KMS-11 (cell line): ENCODE measurements around the gene DNMT3L.

Experiments
- H2AFZ ChIP-seq: fragments of 200-600 bp; sonication (generic); 2 replicates; pipeline ENCODE4 v1.6.1; 2016; ENCODE audit warnings: antibody characterized with exemption, mixed run types, low read depth
- H3K27ac ChIP-seq: fragments of 200-600 bp; sonication (generic); 2 replicates; pipeline ENCODE4 v1.6.1; 2016; ENCODE audit warnings: mild to moderate bottlenecking, mixed run types
- H3K27me3 ChIP-seq: fragments of 200-600 bp; sonication (generic); 2 replicates; pipeline ENCODE4 v1.6.1; 2017; ENCODE audit warnings: mild to moderate bottlenecking, low read depth, mixed run types, moderate library complexity; ENCODE audit not compliant: insufficient read depth
- H3K36me3 ChIP-seq: fragments of 200-600 bp; sonication (generic); 2 replicates; pipeline ENCODE4 v1.6.1; 2017; ENCODE audit warnings: mild to moderate bottlenecking, mixed run types; ENCODE audit not compliant: insufficient read depth
- H3K4me1 ChIP-seq: fragments of 200-600 bp; sonication (generic); 2 replicates; pipeline ENCODE4 v1.6.1; 2016; ENCODE audit warnings: mild to moderate bottlenecking, low read depth, mixed run types; ENCODE audit not compliant: poor library complexity, severe bottlenecking
- H3K4me2 ChIP-seq: fragments of 200-600 bp; sonication (generic); 2 replicates; pipeline ENCODE4 v1.7.0; 2016; ENCODE audit warnings: mild to moderate bottlenecking, mixed run types
- H3K4me3 ChIP-seq: fragments of 200-600 bp; sonication (generic); IDR thresholded peaks from 2 replicates; pipeline ENCODE4 v1.6.1; 2017; ENCODE audit warnings: low read depth, low read length, mixed read lengths; ENCODE audit not compliant: insufficient read depth
- H3K79me2 ChIP-seq: fragments of 200-600 bp; sonication (generic); 2 replicates; pipeline ENCODE4 v1.6.1; 2016; ENCODE audit warnings: low read depth, mixed run types; ENCODE audit not compliant: insufficient read depth
- H3K9ac ChIP-seq: fragments of 200-600 bp; sonication (generic); 2 replicates; pipeline ENCODE4 v1.6.1; 2016; ENCODE audit warnings: mild to moderate bottlenecking, mixed run types
- H4K20me1 ChIP-seq: fragments of 200-600 bp; sonication (generic); 2 replicates; pipeline ENCODE4 v1.6.1; 2016; ENCODE audit warnings: mild to moderate bottlenecking, mixed run types; ENCODE audit not compliant: insufficient read depth
- CTCF ChIP-seq: fragments of 200-600 bp; sonication (generic); conservative IDR thresholded peaks from 2 replicates; pipeline ENCODE4 v1.6.1; 2017; ENCODE audit warnings: low read depth, mild to moderate bottlenecking, antibody characterized with exemption, low read length, moderate library complexity, mixed read lengths

DNMT3L gene

GRCh38 chr21:44282370-44282769, 20.7 kb upstream of the DNMT3L start:
- H3K4me2 ChIP-seq: no peak overlapping the region
- peaks cover 37% of the 10 kb centered on the region for H3K27me3 ChIP-seq
- H3K9ac ChIP-seq: no peak overlapping the region
- no peaks in the 10 kb centered on the region for H3K79me2 ChIP-seq
- no peak for TF ChIP-seq CTCF
- no peak overlapping the region for H2AFZ ChIP-seq
- no peaks in the 10 kb centered on the region for H3K4me1 ChIP-seq
- H3K4me3 ChIP-seq: no peak overlapping the region
- no peak overlapping the region for H3K27ac ChIP-seq
- H3K36me3 ChIP-seq: no peaks in the 10 kb centered on the region
- H4K20me1 ChIP-seq: no peaks in the 10 kb centered on the region

GRCh38 chr21:44281801-44282200, 20.1 kb upstream of the DNMT3L start:
- Histone ChIP-seq H3K27ac (no peak overlapping the region), H3K9ac (no peak overlapping the region), H3K4me1 (no peaks in the 10 kb centered on the region), H4K20me1 (no peaks in the 10 kb centered on the region), H3K27me3 (peaks cover 33% of the 10 kb centered on the region), H3K36me3 (no peaks in the 10 kb centered on the region), H3K4me2 (no peak overlapping the region), H3K79me2 (no peaks in the 10 kb centered on the region), H3K4me3 (no peak overlapping the region), H2AFZ (no peak overlapping the region)
- TF ChIP-seq CTCF: no peak

- Histone ChIP-seq H3K4me1 (no peaks in the 10 kb centered on the region), H3K36me3 (no peaks in the 10 kb centered on the region), H4K20me1 (no peaks in the 10 kb centered on the region), H2AFZ (no peak overlapping the region), H3K4me3 (no peak overlapping the region), H3K4me2 (no peak overlapping the region), H3K27ac (no peak overlapping the region), H3K9ac (no peak overlapping the region), H3K79me2 (no peaks in the 10 kb centered on the region), H3K27me3 (peaks cover 15% of the 10 kb centered on the region; the same call in 1 of the 2 replicates)
- no peak for TF ChIP-seq CTCF
These were observed 17.9 kb upstream of the DNMT3L start for GRCh38 chr21:44279354-44280260.

GRCh38 chr21:44275041-44275440, 13.3 kb upstream of the DNMT3L start:
- no peaks in the 10 kb centered on the region for H3K36me3 ChIP-seq
- H3K27me3 ChIP-seq: no peaks in the 10 kb centered on the region; the same call in 1 of the 2 replicates
- no peak for TF ChIP-seq CTCF
- H2AFZ ChIP-seq: no peak overlapping the region
- H3K79me2 ChIP-seq: no peaks in the 10 kb centered on the region
- no peaks in the 10 kb centered on the region for H3K4me1 ChIP-seq
- no peak overlapping the region for H3K4me3 ChIP-seq
- no peak overlapping the region for H3K9ac ChIP-seq
- no peak overlapping the region for H3K27ac ChIP-seq
- H4K20me1 ChIP-seq: no peaks in the 10 kb centered on the region
- H3K4me2 ChIP-seq: no peak overlapping the region
